GM11168 (cell line): Measurements from ENCODE around the gene IFNE.

Experiments used
- in situ Hi-C: fragments of 300-500 bp; cut with MboI; formaldehyde crosslinking; loops from one replicate; pipeline ENCODE4 v1.12.0; 2022; ENCODE audit warnings: low sequenced_read_pairs; ENCODE audit not compliant: unreplicated experiment

IFNE gene

GRCh38 chr9:21434202-21435014, 47.7 kb downstream of the IFNE start:
- in situ Hi-C loops: no loop called here

- in situ Hi-C loops: no loop called here
Observed at GRCh38 chr9:21432672-21433425, 49.3 kb downstream of the IFNE start.
